GM12872 (cell line): ENCODE data around the gene RAB26.

Experiments used
- TF ChIP-seq, protein P1 (sequence below): IDR thresholded peaks from 3 replicates; pipeline ENCODE4 v1.5.1; 2011; ENCODE audit warnings: low read depth, mild to moderate bottlenecking, low read length, moderate library complexity; ENCODE audit not compliant: insufficient read depth

Gene RAB26

DNA sequence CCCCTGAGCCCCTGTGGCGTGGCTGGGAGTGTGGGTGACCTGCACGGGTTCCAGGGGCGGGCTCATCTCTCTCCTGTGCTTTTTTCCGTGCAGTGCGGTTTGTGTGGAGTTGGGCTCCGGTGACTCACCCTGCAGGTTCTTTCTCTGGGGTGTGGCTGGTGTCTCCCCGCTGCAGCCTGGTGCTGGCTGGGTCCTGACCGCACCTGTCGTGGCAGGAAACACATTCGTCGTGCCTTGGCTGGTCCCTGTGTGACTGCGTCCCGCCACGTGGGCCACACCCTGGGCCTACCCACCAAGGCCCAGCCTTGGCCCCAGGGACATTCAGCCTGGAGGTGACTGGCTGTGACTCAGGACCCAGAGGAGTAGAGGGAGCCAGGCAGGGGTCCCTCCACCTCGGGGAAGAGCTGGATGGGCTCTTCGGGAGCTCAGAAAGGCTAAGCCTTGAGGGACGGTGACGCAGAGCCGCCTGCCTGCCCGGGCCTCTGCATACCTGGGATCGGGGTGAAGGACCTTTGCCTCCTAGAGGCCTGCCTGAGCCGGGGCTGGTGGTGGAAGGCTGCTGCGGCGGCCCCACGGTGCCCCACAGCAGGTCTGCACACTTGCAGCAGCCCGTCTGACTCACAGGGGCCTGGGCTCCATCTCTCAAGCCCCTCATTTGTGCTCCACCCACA lies 14.9 kb downstream of the RAB26 start:
- TF ChIP-seq, protein P1, sequence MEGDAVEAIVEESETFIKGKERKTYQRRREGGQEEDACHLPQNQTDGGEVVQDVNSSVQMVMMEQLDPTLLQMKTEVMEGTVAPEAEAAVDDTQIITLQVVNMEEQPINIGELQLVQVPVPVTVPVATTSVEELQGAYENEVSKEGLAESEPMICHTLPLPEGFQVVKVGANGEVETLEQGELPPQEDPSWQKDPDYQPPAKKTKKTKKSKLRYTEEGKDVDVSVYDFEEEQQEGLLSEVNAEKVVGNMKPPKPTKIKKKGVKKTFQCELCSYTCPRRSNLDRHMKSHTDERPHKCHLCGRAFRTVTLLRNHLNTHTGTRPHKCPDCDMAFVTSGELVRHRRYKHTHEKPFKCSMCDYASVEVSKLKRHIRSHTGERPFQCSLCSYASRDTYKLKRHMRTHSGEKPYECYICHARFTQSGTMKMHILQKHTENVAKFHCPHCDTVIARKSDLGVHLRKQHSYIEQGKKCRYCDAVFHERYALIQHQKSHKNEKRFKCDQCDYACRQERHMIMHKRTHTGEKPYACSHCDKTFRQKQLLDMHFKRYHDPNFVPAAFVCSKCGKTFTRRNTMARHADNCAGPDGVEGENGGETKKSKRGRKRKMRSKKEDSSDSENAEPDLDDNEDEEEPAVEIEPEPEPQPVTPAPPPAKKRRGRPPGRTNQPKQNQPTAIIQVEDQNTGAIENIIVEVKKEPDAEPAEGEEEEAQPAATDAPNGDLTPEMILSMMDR, result no peak

DNA sequence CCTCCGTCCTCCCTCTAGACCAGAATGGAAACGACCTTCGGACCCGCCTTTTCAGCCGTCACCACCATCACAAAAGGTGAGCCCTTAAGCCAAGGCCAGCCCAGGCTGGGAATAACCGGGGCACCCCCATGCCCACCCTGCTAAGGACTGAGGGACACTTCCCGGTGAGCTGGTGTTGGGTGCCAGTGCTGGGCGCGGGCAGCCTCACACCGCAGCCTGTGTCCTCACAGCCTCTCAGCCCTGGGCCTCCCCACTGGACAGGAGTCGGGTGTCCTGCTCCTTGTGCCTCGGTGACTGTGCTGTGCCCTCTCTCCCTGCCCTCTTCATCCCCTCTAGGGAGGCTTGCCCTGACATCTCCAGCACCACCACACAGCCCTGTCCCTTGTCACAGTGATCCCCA lies 17.4 kb downstream of the RAB26 start:
- TF ChIP-seq, protein P1, result no peak

GRCh38 chr16:2166263-2167067 lies 18.0 kb downstream of the RAB26 start:
- TF ChIP-seq, protein P1, result no peak

DNA sequence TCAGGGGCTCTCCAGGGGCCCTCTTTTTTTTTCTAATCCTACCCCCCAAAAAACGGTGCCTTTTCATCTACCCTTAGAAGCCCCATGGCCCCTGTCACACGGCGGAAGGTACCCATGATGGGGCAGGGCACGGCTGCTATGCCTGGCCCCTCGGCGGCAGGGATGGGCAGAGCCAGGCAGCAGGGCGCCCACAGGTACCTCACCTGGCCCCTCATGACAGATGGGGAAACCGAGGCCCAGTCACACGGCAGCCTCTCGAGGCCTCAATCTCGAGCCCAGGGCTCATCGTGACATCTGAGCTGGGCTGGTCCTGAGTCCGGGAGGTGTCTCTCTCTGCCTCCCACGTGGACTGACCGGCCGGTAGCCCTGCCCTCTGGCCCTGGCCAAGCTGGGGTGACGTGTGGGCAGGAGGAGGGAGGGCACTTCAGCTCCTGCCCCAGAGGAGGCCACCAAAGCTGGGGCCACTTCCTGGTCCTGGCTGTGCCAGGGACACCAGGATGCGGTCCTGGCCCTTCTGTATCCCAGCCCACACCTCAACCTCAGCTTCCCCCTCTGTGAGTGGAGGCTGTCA lies 18.7 kb downstream of the RAB26 start:
- TF ChIP-seq, protein P1, result no peak

- TF ChIP-seq, protein P1, result no peak
Observed at GRCh38 chr16:2170080-2170479, 21.7 kb downstream of the RAB26 start.

DNA sequence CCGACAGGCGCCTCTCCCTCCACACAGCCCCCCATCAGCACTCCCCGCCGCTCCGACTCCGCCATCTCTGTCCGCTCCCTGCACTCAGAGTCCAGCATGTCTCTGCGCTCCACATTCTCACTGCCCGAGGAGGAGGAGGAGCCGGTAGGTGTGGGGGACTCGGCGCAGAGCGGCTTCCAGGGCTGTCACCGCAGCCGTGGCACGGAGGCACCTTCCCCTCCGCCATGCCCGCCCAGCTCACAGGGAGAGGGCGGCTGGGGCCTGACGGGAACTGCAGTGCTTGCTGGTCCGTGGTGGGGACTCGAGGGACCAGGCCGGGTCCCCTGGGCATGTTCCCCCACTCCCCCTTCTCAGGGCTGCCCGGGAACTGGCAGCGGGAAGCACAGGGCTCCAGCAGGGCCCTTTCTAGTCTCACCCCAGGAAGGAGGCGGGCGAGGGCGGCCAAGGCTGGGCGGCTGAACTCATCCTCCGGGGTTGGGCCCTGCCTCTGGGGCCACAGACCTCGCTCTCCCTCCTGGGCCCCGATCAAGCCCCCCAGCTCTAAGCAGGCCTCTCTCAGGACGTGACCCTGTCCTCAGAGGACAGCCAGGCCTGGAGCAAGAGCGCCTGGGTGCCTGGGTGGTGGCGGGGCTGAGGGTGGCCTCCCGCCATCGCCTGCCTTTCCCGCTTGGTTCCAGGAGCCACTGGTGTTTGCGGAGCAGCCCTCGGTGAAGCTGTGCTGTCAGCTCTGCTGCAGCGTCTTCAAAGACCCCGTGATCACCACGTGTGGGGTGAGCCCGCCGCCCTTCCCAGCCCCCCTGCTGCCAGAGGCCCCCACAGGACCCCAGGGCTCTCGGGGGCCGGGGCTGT lies 22.4 kb downstream of the RAB26 start:
- TF ChIP-seq, protein P1, result no peak
